Fibroblast of lung (primary cell): ENCODE data around the gene FOXM1. TPM values are rescaled to one million over a fixed set of nuclear protein-coding genes. Genes with fewer than 3 reads are reported as not detected.

Source experiments
- DNase-seq, 2 donors: peaks; one replicate each; pipeline versions ENCODE4 v3.0.0 to v3.0.0-alpha.2; 2010; ENCODE audit warnings: low read depth in 2 of 2
- H2AFZ ChIP-seq: 2 replicates; pipeline ENCODE4 v1.5.1; 2012; ENCODE audit warnings: low read length, control low read depth, inconsistent platforms
- H3K27ac ChIP-seq: 2 replicates; pipeline ENCODE4 v1.5.1; 2011; ENCODE audit warnings: low read length, control low read depth; ENCODE audit not compliant: insufficient read depth
- H3K27me3 ChIP-seq: 2 replicates; pipeline ENCODE4 v1.5.1; 2011; ENCODE audit warnings: mild to moderate bottlenecking, low read length; ENCODE audit not compliant: control insufficient read depth, insufficient read depth
- H3K36me3 ChIP-seq: 2 replicates; pipeline ENCODE4 v1.5.1; 2011; ENCODE audit warnings: low read length; ENCODE audit not compliant: control insufficient read depth, insufficient read depth
- H3K4me1 ChIP-seq: 2 replicates; pipeline ENCODE4 v1.5.1; 2011; ENCODE audit warnings: low read length; ENCODE audit not compliant: control insufficient read depth, insufficient read depth; ENCODE audit errors: extremely low read depth
- H3K4me2 ChIP-seq: 2 replicates; pipeline ENCODE4 v1.5.1; 2011; ENCODE audit warnings: low read length, control low read depth; ENCODE audit not compliant: insufficient read depth; ENCODE audit errors: extremely low read depth
- H3K4me3 ChIP-seq, 4 experiments: fragments of 200-600 bp in 1 of 4; sonication (generic) in 1 of 4; replicated peaks in 1 of 4; 2 replicates each; pipeline ENCODE4 v1.5.1; 2011 to 2016; ENCODE audit warnings: low read length in 4 of 4, low read depth in 3 of 4, mild to moderate bottlenecking in 3 of 4, control low read depth in 2 of 4, inconsistent platforms in 1 of 4, mixed read lengths in 1 of 4; ENCODE audit not compliant: insufficient read depth in 1 of 4; ENCODE audit errors: control extremely low read depth in 1 of 4
- H3K79me2 ChIP-seq: 2 replicates; pipeline ENCODE4 v1.5.1; 2012; ENCODE audit warnings: mild to moderate bottlenecking, low read length, inconsistent platforms; ENCODE audit not compliant: control insufficient read depth, insufficient read depth
- H3K9ac ChIP-seq: 2 replicates; pipeline ENCODE4 v1.5.1; 2011; ENCODE audit warnings: mild to moderate bottlenecking, low read length, control low read depth; ENCODE audit not compliant: insufficient read depth
- H3K9me3 ChIP-seq: 2 replicates; pipeline ENCODE4 v1.5.1; 2012; ENCODE audit warnings: low read depth, low read length; ENCODE audit not compliant: control insufficient read depth, insufficient read depth
- H4K20me1 ChIP-seq: 2 replicates; pipeline ENCODE4 v1.5.1; 2011; ENCODE audit warnings: low read length; ENCODE audit not compliant: control insufficient read depth, insufficient read depth; ENCODE audit errors: extremely low read depth
- CTCF ChIP-seq, 2 donors: IDR thresholded peaks in 1 of 2; conservative IDR thresholded peaks in 1 of 2; 1 replicate in 1 of 2; 2 replicates in 1 of 2; pipeline ENCODE4 v1.5.1; 2011 to 2012; ENCODE audit warnings: low read length in 2 of 2, control low read depth in 1 of 2, inconsistent platforms in 1 of 2, low read depth in 1 of 2, mild to moderate bottlenecking in 1 of 2
- EZH2 ChIP-seq: IDR thresholded peaks from 2 replicates; pipeline ENCODE4 v1.5.1; 2012; ENCODE audit warnings: low read length, control low read depth, mild to moderate bottlenecking; ENCODE audit errors: missing control alignments
- polyA plus RNA-seq, 2 donors: library from polyadenylated mRNA; depleted of rRNA in 1 of 2; stranded (reverse) in 1 of 2; unstranded in 1 of 2; fragments of >200 nt; gene quantifications; 2 replicates each; pipeline ENCODE4 v1.2.1, GENCODE V29; 2011 to 2012; ENCODE audit warnings: missing spikeins in 1 of 2
- total RNA-seq: library from RNA; depleted of rRNA; stranded (reverse); fragments of >200 nt; gene quantifications from 2 replicates; pipeline ENCODE4 v1.2.1, GENCODE V29; 2014

Gene FOXM1
- total and polyA plus RNA-seq, 2 donors (not counting 1 experiment from before 2014, with no cell fraction given), result 7.3 to 14.6 TPM

GRCh38 chr12:2812290-2813213 is 64.4 kb downstream of the FOXM1 start, which contains the start of gene ITFG2:
Gene ITFG2 (plus strand): TSS chr12:2812668. CDS start chr12:2812761, 93 bp downstream.
- TF ChIP-seq EZH2, result no peak
- no peak for TF ChIP-seq CTCF (conservative IDR thresholded peaks at IDR 0.05 in 1 of 2, IDR thresholded peaks at IDR 0.05 in 1 of 2; ENCODE audit: low read depth in 1 of 2, low read length in 2 of 2)
- peak within 1 kb of the TSS; percentile 63 for H3K9ac ChIP-seq
- peak within 1 kb of the TSS; percentile 81 for H3K27ac ChIP-seq
- peaks cover 12% of the 10 kb centered on the region for H3K79me2 ChIP-seq
- peaks cover under 1% of the 10 kb centered on the region for H3K36me3 ChIP-seq
- no peaks in the 10 kb centered on the region for H3K27me3 ChIP-seq
- H2AFZ ChIP-seq, result peak within 1 kb of the TSS; percentile 81
- peak within 1 kb of the TSS; percentile 59 to 97 (median 78) for H3K4me3 ChIP-seq
- H3K4me1 ChIP-seq, result no peaks in the 10 kb centered on the region
- no peaks in the 10 kb centered on the region for H4K20me1 ChIP-seq
- H3K4me2 ChIP-seq, result peak within 1 kb of the TSS; percentile 96
- DNase-seq, result peak; percentile 98 to 99
- H3K9me3 ChIP-seq, result no peaks in the 10 kb centered on the region

GRCh38 chr12:2811801-2812200 is 65.2 kb downstream of the FOXM1 start:
- no peak overlapping the region for H3K9ac ChIP-seq
- H3K27me3 ChIP-seq, result no peaks in the 10 kb centered on the region
- H3K4me1 ChIP-seq, result no peaks in the 10 kb centered on the region
- no peak overlapping the region for H2AFZ ChIP-seq
- H4K20me1 ChIP-seq, result no peaks in the 10 kb centered on the region
- H3K27ac ChIP-seq, result no peak overlapping the region
- H3K79me2 ChIP-seq, result peaks cover 12% of the 10 kb centered on the region
- H3K4me2 ChIP-seq, result peak overlapping the region; percentile 26
- H3K9me3 ChIP-seq, result no peaks in the 10 kb centered on the region
- H3K36me3 ChIP-seq, result no peaks in the 10 kb centered on the region
- H3K4me3 ChIP-seq, result peak overlapping the region in 3 of 4 experiments; percentile 70 to 97 (median 85)
- no peak for DNase-seq
- TF ChIP-seq CTCF (conservative IDR thresholded peaks at IDR 0.05 in 1 of 2, IDR thresholded peaks at IDR 0.05 in 1 of 2; ENCODE audit: low read depth in 1 of 2, low read length in 2 of 2) (no peak), EZH2 (no peak)

Other genes with a start within 250 kb of the FOXM1 start
- gene FKBP4, start 82.2 kb downstream of the FOXM1 start, total RNA-seq, result 41.3 and 42.6 TPM in 2 replicates
- 23.0 and 32.7 TPM in 2 replicates for gene FKBP4, start 82.2 kb downstream of the FOXM1 start, polyA plus RNA-seq
- gene ITFG2, start 64.5 kb downstream of the FOXM1 start, total RNA-seq, result 11.0 and 13.5 TPM in 2 replicates
- 17.5 and 18.2 TPM in 2 replicates for gene ITFG2, start 64.5 kb downstream of the FOXM1 start, polyA plus RNA-seq
- under 0.01 and 0.17 TPM in 2 replicates for gene NRIP2, start 42.1 kb downstream of the FOXM1 start, total RNA-seq
- 0.08 and 0.21 TPM in 2 replicates for gene NRIP2, start 42.1 kb downstream of the FOXM1 start, polyA plus RNA-seq
- gene TEX52, start 20.1 kb downstream of the FOXM1 start, total RNA-seq, result not detected in 2 replicates
- not detected in 2 replicates for gene TEX52, start 20.1 kb downstream of the FOXM1 start, polyA plus RNA-seq
- 16.7 and 29.7 TPM in 2 replicates for gene RHNO1, start within 50 bp of the FOXM1 start, total RNA-seq
- gene RHNO1, start within 50 bp of the FOXM1 start, polyA plus RNA-seq, result 33.2 and 42.5 TPM in 2 replicates
- gene TULP3, start 13.7 kb upstream of the FOXM1 start, total RNA-seq, result 30.0 and 39.3 TPM in 2 replicates
- gene TULP3, start 13.7 kb upstream of the FOXM1 start, polyA plus RNA-seq, result 47.0 and 54.4 TPM in 2 replicates
- gene TEAD4, start 82.2 kb upstream of the FOXM1 start, total RNA-seq, result 6.3 and 7.4 TPM in 2 replicates
- 14.3 and 15.4 TPM in 2 replicates for gene TEAD4, start 82.2 kb upstream of the FOXM1 start, polyA plus RNA-seq
- gene TSPAN9, start 200.2 kb upstream of the FOXM1 start, total RNA-seq, result 26.7 and 35.2 TPM in 2 replicates
- gene TSPAN9, start 200.2 kb upstream of the FOXM1 start, polyA plus RNA-seq, result 31.1 and 32.6 TPM in 2 replicates